Measurements from ENCODE around the gene RNF224.
A peak's percentile ranks its signal among the peaks of the same experiment; 100 is the strongest.

RNF224 gene

DNA sequence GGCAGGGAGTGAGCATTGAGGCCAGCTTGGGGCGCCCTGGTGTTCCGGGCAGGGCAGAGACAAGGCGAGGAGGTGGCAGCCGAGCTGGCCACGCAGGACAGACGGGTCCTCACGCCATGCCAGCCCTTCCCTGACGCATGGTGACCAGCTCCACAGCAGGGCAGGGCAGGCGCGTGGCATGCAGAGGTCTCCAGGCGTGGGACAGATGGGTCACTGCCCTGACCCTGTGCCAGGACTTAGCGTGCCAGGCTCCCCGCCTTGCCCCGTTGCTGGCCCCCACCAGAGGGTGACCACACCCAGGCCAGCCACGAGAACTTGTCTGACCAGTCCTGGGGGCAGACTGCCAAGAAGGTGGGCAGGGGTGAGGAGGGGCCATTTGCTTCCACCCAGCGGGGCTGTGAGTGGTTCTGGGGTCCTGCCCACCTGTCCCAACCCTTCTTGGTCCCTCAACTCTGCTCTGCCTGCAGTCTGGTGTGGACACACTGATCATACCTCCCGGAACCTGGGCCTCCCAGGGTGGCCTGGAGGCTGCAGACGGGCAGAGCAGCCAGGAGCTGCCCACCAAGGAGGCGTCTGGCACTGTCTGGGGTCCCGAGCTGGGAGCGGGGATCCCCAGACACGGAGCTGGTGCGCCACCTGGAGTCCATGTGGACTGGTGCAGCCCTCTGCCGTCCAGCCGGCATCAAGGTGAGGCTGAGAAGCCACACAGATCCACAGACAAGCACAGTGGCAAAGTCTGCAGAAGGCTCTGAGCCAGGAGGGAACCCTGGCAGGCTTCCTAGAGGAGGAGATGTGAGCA, at the start of gene RNF224:
Gene RNF224, plus strand, starts transcription at position 449 of the 799 bp plus-strand sequence. CDS start 834 bp downstream, outside the sequence.
- peak; percentile 84 for DNase-seq

DNA sequence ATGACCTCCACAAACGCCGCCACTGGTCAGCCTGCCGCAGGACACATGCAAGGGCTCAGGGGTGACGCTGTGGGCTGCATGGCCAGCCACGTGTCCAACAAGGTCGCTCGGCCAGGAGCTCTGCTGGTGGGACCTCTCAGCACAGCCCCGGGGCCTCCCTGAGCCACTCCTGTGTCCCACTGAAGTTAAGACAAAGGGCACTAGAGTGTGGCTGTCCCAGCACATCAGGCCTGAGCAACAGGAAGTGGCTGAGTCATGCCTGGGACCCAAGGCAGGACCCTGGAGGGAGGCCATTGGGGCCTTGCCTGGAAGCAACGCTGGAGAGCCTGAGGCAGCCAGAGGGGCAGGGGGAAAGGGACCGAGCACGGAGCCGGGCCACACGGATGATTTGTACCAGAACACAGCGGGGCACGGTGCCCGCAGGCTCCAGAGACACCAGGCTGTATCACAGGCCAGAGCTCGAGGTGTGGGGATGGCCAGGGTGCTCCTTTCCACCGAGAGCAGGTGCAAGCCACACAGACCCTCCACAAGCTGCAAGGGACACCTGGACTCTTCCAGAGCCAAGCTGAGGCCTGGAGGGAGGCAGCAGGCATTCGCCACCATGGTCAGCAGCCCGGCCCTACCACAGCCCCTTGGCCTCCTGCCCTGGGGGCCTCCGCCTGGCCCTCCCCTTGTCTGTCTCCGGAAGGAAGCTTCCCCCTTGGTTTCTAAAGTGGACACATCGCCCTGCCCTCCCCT, 48.9 kb upstream of the RNF224 start:
- no peak for DNase-seq

DNA sequence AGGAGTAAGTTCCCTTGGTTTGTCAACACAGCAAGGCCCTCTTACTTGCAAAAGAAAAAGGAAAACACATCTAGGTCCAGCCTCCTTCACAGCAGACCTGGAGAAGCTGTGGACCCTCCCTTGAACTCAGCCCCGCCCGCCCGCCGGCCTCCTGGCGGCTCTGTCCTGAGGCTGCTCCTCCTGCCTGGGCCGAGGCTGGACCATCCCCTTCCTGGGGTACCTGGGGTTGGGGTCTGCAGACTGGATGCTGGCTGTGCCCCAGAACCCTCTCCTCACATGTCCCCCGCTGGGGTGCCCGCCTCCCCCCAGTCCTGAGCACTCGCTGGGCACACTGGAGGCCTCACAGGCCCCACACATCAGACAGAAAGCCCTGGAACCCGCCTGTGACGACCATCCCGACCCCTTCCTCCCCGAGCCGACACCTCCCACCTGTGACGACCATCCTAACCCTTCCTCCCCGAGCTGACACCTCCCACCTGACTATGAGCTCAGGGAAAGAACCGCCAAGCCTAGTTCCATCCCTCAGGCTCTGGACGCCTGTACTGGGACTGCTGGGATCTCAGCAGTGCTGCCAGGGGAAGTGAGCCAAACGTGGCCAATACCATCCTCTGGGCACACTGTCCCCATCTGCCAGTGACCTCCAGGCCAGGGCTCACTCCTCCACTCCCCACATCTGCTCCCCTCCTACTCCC, 48.2 kb upstream of the RNF224 start:
- DNase-seq: no peak

DNA sequence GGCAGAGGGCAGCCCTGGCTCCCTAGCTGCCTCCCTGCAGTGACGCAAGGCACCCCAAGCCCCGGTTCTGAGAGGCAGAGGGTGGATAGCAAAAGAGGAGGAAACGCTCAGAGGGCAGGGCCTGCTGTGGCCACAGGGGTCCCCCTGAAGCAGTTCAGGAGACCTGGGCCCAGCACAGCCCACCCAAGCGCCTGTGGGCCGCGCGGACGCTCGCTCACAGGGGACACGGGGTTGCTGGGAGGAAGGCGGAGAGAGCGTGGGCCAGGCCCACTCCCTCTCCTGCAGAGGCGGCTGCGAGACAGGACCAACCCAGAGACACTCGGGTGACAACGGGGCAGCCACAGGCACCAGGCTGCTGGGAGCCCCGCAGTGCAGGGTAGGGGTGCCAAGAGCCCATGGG, 47.5 kb upstream of the RNF224 start:
- DNase-seq: no peak

DNA sequence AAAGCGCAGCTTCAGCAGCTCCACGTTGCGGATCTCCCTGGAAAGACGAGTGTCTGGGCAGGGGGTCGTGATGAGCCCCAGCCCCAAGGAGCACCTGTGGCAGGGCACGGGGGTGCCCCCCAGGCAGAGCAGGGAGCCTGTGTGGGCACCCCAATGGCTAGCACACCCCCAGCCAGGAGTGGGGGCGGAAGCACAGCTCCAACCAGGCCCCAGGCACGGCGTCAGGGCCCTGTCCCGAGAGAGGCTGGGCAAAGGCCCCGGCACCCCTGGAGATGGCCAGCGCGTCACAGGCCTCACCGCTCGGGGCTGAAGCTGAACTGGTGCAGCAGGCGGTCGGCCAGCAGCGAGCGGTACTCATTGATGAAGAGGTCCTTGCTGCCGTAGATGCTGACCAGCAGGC, 46.8 kb upstream of the RNF224 start:
- no peak for DNase-seq

DNA sequence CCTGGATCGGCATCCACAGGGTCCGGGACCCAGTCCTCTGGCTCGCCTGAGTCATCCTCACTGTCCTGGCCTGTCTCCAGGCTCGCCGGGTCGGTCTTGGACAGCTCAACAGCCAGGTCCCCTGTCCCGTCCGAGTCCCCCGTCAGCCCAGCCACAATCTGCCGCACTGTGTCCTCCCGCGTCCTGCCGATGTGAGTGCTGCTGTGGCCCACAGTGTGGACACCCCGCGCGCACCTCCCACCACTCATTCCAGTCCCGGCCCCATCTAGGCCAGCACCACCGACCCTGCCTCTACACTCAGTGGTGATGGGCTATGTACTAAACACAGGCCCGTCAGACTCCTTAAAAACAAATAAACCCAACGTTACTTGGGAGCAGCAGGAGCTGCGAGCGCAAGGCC, 45.6 kb upstream of the RNF224 start:
- DNase-seq: no peak

DNA sequence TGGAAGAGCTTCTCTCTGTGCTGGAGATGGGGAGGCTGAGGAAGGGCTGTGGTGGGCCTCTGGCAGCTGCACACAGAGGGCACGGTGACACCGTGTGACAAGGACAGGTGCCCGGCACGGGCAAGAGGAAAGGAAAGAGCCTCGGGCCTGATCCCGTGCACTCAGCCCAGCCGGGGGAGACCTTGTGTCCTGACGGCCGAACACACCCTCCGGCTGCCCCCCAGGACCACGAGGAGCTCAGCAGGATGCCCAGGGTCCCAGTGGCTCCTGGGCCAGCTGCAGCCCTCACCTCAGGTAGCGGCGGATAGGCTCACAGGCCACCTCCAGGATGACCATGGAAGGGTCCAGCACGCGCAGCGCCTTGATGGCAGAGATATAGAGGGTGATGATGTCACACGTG, 44.5 kb upstream of the RNF224 start:
- DNase-seq: no peak

DNA sequence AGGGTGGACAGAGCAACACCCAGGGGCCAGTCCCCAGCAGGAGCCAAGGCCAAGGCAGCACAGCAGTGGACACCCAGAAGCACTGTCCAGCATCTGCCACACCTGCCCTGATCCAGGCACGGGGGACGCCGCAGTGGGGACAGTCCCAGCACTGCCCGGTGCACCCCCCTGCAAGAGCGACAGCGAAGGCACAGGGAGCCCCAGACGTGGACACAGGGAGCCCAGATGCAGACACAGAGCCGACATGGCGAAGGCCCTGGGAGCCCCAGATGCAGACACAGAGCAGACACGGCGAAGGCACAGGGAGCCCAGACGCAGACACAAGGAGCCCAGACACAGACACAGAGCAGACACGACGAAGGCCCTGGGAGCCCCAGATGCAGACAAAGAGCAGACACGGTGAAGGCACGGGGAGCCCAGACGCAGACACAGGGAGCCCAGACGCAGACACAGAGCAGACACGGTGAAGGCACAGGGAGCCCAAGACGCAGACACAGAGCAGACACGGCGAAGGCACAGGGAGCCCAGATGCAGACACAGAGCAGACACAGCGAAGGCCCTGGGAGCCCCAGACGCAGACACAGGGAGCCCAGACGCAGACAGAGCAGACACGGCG, 43.2 kb upstream of the RNF224 start:
- no peak for DNase-seq

DNA sequence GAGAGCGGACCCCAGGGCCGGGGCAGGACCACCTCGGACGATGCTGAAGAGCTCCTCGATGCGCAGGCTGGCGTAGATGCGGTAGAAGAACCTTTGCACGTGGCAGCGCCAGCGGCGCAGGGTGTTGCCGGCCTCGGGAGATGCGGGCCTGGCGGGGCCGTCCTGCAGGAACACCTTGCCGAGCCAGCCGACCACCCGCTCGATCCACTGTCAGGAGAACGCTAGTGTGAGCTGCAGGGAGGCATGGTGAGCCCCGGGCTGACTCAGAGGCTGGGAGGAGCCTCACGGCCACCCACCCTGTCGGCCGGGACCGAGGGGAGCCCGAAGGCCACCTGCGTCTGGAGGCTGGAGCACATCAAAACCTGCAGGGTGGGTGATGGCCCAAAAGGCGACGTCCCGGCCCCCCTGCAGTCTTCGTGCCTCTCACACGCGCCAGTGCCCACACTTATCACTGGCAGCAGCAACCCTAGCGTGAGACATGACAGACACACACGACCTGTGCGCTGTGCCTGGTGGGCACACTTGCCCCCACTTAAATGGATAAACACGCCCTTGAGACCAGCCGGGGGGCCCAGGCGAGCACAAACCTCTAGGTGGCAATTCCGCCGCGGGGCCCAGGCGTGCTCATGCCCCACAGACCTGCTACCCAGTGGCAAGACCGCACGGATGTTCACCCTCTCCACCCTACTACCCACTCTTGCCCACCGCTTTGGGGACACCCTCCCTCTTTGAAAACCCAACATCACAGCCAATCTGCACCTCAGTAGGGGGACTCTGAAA, 42.2 kb upstream of the RNF224 start:
- DNase-seq: no peak

DNA sequence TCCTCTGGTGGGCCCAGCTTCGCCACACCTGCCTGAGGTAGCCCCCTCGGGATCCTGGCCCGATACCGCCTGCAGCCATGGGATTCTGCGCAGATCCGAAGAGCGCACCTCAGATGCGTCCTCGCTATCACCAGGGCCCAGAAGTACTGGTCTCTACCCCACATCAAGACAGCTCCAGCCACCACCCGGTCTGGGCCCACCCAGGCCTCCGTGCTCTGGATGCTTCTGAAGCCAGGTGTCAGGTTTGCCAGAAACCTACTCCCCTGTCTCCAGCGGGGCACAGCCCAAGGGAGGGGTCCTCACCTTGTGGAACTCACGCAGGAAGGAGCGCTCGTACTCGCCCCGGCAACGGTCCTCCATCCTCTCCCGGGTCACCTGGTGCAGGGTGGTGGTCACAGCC, 41.4 kb upstream of the RNF224 start:
- no peak for DNase-seq

DNA sequence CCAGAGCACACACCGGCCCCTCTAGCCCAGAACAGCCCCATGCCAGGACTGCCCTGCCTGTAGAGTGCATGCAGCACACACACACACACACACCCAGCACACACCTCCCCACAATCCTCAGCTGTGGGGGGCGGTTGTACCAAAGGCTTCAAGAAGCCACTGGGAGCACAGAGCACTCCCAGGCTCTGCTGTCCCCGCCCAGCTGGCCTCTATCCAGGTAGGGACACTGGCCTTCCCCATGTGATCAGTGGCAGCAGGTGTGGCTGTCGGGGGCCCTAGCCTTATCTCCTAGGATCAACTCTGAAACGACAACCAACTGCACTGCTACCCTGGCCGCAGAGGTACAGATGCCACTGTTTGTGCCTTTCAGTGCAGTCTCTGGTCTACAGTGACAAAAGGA, 40.9 kb upstream of the RNF224 start:
- no peak for DNase-seq

DNA sequence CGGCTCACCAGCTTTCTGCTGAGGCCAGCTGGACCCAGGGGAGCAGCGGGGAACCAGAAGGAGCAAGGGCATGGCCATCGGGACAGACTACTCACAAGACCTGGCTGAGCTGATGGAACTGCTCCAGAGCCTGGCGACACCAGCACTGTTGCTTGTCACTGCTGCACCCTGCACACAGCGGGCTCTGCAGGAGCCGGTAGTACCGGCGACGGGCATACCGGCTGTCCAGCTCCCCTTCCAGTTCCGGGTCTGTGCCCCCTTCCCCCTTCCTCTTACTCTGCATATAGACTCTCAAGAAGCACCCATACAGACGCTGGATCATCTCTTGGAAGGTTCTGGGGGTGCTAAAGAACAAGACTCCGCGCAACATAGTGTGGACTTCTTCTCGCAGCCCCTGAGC, 39.9 kb upstream of the RNF224 start:
- DNase-seq: no peak

DNA sequence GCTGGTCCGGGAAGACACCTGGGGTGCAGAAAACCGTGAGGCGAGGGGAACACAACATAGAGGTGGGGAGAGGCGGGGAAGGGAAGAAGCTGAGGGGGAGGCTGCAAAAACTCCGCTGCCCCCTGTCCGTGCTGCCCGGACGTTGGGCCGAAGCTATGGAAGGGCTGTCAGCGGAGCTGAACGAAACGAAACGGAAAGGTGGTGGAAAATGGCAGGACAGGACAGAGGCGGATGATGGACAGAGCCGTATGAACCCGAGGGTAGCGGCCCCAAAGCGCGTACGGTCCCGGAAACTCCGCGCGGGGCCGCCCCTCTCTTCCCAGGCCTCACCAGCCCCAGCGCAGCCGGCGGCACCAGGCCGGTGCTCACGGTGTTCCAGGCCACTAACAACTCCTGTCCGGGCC, 39.2 kb upstream of the RNF224 start:
- DNase-seq: no peak

DNA sequence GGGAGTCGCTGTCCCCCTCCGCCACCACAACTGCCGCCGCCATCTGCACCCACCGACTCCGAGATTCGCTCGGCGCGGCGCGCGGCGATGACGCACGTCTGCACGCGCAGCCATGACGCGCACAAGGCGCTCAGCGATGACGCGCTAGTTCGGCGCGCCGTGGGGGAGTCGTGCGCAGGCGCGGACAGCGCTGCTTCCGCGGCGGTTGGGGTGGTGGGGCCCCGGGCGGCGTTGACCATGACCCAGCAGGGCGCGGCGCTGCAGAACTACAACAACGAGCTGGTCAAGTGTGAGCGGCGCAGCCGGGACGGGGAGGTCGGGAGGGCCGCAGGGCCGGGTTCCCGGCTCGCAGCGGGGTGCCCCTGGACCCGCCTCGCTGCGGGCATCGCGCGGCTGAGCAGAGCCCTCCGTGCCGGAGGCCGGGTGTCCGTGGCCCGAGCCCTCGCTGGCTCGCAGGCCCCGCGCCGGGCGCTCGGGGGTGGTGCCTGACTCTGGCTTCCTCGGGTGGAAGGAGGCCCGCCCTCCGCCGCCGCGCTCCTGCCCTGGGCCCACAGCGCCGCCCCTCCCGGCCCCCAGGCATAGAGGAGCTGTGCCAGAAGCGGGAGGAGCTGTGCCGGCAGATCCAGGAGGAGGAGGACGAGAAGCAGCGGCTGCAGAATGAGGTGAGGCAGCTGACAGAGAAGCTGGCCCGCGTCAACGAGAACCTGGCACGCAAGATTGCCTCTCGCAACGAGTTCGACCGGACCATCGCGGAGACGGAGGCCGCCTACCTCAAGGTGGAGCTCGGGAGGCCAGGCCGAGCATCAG, 38.6 kb upstream of the RNF224 start, which contains the start of the genes ANAPC2 and SSNA1:
Gene ANAPC2, minus strand, starts transcription at position 71 of the 807 bp plus-strand sequence. Its CDS starts 28 bp downstream, at position 43.
Gene SSNA1, plus strand, starts transcription at position 187 of the 807 bp plus-strand sequence. Its CDS starts 51 bp downstream, at position 238.
- DNase-seq: peak; percentile 93

DNA sequence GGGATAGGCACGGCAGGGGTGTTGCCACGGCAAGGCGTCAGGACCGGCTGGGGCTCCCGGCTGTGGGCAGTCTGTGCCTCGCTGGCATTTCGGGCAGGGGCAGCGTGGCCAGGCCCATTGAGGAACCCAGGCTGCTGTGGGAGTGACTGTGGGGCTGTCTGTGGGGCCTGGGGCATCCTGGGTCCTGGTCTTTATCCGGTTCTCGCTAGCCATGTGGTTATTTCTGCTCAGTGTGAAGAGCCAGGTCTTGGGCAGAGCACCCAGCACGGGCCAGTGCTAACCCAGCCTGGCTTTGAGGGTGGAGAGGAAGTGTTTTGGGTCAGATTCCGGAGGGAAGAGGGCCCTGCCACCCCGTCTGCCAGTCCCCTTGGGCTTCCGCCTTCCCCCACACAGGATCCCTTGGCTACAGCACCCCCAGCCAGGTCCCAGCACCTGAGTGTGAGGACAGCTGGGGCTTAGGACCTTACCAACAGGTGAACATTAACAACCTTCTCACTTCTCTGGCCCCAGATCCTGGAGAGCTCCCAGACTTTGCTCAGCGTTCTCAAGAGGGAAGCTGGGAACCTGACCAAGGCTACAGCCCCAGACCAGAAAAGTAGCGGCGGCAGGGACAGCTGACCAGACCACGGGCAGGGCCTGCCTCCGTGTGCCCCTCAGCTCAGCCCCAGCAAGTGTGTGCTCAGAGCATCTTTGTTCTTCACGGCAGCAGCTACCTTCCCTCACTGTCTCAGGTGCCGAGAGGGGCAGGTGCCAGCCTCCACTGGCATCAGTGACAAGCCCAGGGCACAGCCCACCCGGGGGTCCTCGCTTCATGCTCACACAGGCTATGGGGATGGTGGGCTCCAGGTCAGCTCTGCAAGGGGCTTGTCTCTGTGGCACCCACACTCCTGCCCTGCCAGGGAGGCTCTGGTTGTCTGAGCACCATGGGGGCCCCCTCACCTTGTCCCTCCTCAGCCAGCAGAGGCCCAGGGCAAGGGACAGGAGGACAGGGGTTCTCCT, 37.7 kb upstream of the RNF224 start:
- DNase-seq: no peak

DNA sequence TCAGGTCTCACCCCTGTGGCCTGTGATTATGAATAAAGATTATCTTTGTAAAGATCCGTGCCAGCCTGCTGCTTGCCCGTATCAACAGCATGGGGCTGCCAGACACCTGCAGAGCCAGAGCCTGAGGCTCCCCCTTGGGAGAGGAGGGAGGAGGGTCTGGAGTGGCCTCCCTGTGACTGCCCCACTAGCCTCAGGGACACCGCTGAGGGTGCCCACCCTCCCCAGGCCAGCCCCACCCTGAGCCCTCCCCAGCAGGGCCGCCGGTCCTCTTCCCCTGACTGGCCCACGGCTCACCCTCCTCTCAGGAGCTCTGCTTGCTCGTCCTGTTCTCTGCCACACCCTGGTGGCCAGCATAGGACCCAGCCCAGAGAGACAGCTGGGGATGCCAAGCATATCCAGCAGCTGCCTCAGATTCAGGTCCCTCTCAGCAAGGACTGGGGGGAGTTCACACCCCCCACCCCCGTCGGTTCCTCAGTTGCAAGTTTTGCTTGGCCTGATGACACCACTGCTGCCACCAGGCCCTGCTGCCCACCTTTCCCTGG, 36.9 kb upstream of the RNF224 start:
- DNase-seq: no peak

DNA sequence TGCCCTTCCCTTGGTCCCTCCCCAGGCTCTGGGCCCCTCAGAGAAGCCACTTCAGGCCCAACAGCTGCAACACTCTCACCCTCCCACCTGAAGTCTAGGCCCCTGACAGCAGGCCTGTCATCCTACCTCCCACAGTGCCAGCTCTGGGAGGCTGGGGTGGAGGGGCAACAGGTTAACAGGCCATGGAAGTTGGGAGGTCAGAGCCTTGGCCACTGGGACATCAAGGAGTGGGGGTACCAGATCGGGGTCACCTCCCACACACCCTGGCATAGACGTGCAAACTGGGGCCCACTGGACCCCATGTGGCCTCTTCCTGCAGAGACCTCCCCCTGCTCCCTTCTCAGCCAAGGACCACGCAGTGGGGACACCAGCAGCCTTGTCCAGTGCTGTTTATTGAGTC, 36.1 kb upstream of the RNF224 start:
- DNase-seq: no peak

DNA sequence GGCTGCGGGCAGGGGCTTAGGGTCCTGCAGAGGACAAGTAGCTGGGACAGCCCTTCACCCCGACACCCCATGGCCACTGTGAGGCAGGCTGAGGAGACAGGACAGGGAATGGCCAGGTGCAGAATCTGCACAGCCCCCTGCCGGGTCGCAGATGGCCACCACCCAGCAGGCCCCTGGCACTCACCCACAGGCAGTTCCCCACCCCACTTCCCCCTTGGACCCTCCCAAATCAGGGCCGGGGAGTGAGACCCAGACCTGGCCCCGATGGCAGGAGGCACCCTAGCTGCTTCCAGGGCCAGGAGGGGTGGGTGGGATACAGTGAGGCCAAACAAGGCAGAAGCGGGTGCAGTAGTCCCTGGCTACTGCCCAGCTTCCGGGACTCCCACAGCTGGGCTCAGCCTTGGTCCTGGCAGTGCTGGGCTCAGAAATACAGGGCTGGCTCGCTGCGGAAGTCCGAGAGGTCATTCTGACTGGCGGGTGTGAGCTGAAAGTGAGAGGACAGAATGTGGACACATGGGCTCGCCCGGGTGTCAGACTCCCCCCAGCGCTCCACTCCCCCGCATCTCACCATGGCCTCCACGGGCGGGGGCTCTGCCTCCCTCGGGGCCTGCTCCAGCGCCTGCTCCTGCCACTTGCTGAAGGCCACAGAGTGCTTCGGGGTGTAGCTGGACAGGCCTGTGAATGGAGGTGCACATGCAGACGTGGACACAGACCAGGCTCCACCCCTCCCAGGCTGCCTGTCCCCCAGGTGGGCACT, 35.4 kb upstream of the RNF224 start:
- no peak for DNase-seq

DNA sequence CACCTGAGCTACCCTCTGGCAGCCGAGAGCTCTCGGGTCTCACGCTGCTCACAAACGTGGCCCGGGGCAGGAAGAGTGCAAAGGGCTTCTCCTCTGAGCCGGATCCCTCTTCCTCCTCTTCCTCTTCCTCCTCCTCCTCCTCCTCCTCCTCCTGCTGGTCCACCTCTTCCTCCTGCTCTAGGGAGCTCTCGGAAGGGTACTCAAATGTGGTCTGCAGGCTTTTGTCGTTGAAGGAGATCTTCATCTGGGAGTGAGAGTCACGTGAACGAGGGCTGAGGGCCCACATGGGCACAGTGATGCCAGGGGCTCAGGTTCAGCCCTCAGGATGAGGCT, 34.9 kb upstream of the RNF224 start:
- DNase-seq: no peak

Data from activated CD4-positive, alpha-beta T cell treated with anti-CD3 and anti-CD28 coated beads, Interleukin-2, amount 50 U/mL, for 1 hour (primary cell).